Testis (tissue), 2 donors: ENCODE results near the gene TBC1D3G.
"Not testable (repeated sequence)": the region's sequence is repeated elsewhere in the genome, so short reads cannot be mapped to it uniquely, and the experiment has no call there.

Experiments used
- POLR2A ChIP-seq: fragments of 450-650 bp; IDR thresholded peaks from one replicate; pipeline ENCODE4 v1.6.1; 2017; ENCODE audit warnings: antibody characterized with exemption, mild to moderate bottlenecking, moderate library complexity
- TF ChIP-seq, protein P1 (sequence below), 3 experiments: fragments of 450-650 bp in 2 of 3; fragments of 200-600 bp in 1 of 3; sonication (generic) in 1 of 3; IDR thresholded peaks; one replicate each; pipeline ENCODE4 v1.5.1; 2016 to 2019; ENCODE audit warnings: antibody characterized with exemption in 3 of 3, mild to moderate bottlenecking in 2 of 3, moderate library complexity in 1 of 3

DNA sequence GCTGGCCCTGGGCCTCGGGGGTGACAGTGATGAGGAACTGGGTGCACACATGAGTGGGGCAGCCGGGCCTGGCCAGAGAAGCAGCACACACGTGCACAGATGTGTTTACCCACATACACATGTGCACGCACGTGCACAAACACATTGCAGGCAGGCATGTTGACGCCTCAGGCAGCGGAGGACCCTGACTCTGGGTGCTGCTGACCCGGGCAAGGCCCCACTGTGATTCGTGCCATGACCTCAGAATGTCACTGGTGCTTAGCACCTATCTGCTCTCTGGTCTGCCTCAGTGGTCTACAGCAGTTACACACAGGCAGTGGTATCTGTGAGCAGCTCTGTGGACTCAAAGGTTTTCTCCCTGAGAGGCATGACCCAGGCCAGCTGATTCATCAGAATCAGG, at the start of gene TBC1D3G:
- not testable (repeated sequence) for TF ChIP-seq POLR2A
- TF ChIP-seq, protein P1, sequence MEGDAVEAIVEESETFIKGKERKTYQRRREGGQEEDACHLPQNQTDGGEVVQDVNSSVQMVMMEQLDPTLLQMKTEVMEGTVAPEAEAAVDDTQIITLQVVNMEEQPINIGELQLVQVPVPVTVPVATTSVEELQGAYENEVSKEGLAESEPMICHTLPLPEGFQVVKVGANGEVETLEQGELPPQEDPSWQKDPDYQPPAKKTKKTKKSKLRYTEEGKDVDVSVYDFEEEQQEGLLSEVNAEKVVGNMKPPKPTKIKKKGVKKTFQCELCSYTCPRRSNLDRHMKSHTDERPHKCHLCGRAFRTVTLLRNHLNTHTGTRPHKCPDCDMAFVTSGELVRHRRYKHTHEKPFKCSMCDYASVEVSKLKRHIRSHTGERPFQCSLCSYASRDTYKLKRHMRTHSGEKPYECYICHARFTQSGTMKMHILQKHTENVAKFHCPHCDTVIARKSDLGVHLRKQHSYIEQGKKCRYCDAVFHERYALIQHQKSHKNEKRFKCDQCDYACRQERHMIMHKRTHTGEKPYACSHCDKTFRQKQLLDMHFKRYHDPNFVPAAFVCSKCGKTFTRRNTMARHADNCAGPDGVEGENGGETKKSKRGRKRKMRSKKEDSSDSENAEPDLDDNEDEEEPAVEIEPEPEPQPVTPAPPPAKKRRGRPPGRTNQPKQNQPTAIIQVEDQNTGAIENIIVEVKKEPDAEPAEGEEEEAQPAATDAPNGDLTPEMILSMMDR (IDR thresholded peaks at IDR 0.05), result not testable (repeated sequence)
